BJ (cell line): Measurements from ENCODE around the gene DNAJC28. TPM values are rescaled to one million over a fixed set of nuclear protein-coding genes. Genes with fewer than 3 reads are reported as not detected.
A peak's percentile ranks its signal among the peaks of the same experiment; 100 is the strongest.
"Not testable (repeated sequence)": the region's sequence is repeated elsewhere in the genome, so short reads cannot be mapped to it uniquely, and the experiment has no call there.

Experiments used
- CTCF ChIA-PET: fragments of 350-600 bp; formaldehyde crosslinking; extraction: SDS; loops from one replicate; lab custom pipeline; 2021; ENCODE audit warnings: antibody characterized with exemption, inconsistent platforms; lab: Yijun Ruan, JAX
- POLR2A ChIA-PET: fragments of 300-600 bp; sonication (Branson Sonifier 250); formaldehyde crosslinking; extraction: SDS; loops from one replicate; lab custom pipeline; 2021; ENCODE audit warnings: antibody characterized with exemption; lab: Charles Lee
- DNase-seq: peaks from one replicate; pipeline ENCODE4 v3.0.0-alpha.2; 2011; ENCODE audit warnings: low read depth
- H3K27me3 ChIP-seq: 2 replicates; pipeline ENCODE4 v1.6.0; 2011; ENCODE audit warnings: low read length; ENCODE audit not compliant: control insufficient read depth, insufficient read depth
- H3K36me3 ChIP-seq: 2 replicates; pipeline ENCODE4 v1.5.1; 2011; ENCODE audit warnings: low read length; ENCODE audit not compliant: control insufficient read depth, insufficient read depth
- H3K4me3 ChIP-seq: 2 replicates; pipeline ENCODE4 v1.5.1; 2011; ENCODE audit warnings: low read depth, mild to moderate bottlenecking, control low read depth, low read length
- CTCF ChIP-seq: IDR thresholded peaks from 2 replicates; pipeline ENCODE4 v1.5.1; 2011; ENCODE audit warnings: low read depth, mild to moderate bottlenecking, control low read depth, inconsistent platforms, low read length, moderate library complexity; ENCODE audit not compliant: insufficient read depth
- polyA plus RNA-seq: library from polyadenylated mRNA; depleted of rRNA; stranded (reverse); fragments of >200 nt; gene quantifications from 2 replicates; pipeline ENCODE4 v1.2.3, GENCODE V29; 2011

The DNAJC28 gene
- polyA plus RNA-seq, 1 experiment: 0.38 TPM

DNA sequence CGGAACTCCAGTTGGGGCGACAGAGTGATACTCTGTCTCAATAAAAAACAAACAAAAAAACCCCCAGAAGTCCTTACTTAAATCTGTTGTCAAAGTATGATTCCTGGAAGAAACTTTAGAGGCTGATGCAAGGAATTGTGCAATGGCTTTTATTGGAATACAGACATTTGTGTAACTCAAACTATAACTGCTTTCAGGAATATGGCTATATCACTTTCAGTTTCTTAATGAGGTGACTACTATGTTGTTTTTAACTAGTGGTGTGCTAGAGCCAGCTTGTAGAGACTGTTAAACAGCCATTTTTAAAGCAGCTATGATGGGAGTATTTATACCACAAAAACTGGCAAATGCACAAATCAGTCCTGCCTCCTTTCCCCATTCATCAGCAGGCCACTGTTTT lies 22.7 kb upstream of the DNAJC28 start:
- no peak for TF ChIP-seq CTCF
- ChIA-PET CTCF (interaction anchor here (0.8 to 1.0 kb wide), 2 partner anchors 15 to 55 kb away, joined by 3 read pairs; no protein-coding TSS in a partner anchor), POLR2A (no interaction called here)
- H3K36me3 ChIP-seq: peaks cover 9% of the 10 kb centered on the region
- peak; percentile 34 for DNase-seq
- no peak overlapping the region for H3K4me3 ChIP-seq
- H3K27me3 ChIP-seq: no peaks in the 10 kb centered on the region

- TF ChIP-seq CTCF: no peak
- Histone ChIP-seq H3K36me3 (peaks cover 5% of the 10 kb centered on the region), H3K27me3 (no peaks in the 10 kb centered on the region), H3K4me3 (no peak overlapping the region)
- no peak for DNase-seq
- ChIA-PET POLR2A (no interaction called here), CTCF (no interaction called here)
Measured at GRCh38 chr21:33512481-33512880, 21.0 kb upstream of the DNAJC28 start.

GRCh38 chr21:33511639-33512038 lies 20.1 kb upstream of the DNAJC28 start:
- TF ChIP-seq CTCF: no peak
- ChIA-PET POLR2A (no interaction called here), CTCF (no interaction called here)
- H3K27me3 ChIP-seq: no peaks in the 10 kb centered on the region
- DNase-seq: no peak
- H3K36me3 ChIP-seq: peaks cover 5% of the 10 kb centered on the region
- no peak overlapping the region for H3K4me3 ChIP-seq

DNA sequence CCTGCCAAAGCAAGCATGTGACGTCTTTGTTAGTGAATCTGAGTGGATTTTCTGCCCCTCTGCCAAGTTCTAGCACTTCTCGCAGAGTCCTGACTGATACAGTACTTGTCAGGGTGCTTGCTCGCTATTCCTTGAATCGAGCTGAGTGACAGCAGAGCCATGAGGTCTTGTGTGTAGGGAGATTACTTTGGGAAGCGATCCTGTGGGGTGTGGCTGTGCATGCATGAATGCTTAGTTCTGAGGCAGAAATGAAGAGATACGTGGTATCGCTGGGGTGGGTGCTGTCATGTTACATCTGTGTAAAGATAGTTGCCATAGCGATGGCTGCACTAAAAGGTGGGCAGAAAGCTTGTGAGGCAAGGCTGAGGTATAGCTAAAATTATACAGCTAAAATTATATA lies 19.3 kb upstream of the DNAJC28 start:
- H3K36me3 ChIP-seq: peaks cover 6% of the 10 kb centered on the region
- TF ChIP-seq CTCF: no peak
- no peak overlapping the region for H3K4me3 ChIP-seq
- H3K27me3 ChIP-seq: no peaks in the 10 kb centered on the region
- DNase-seq: no peak
- POLR2A ChIA-PET: no interaction called here
- CTCF ChIA-PET: no interaction called here

- H3K27me3 ChIP-seq, DNase-seq, CTCF ChIA-PET, H3K4me3 ChIP-seq, POLR2A ChIA-PET, H3K36me3 ChIP-seq: not testable (repeated sequence)
Measured at GRCh38 chr21:33507003-33507402, 15.5 kb upstream of the DNAJC28 start.

DNA sequence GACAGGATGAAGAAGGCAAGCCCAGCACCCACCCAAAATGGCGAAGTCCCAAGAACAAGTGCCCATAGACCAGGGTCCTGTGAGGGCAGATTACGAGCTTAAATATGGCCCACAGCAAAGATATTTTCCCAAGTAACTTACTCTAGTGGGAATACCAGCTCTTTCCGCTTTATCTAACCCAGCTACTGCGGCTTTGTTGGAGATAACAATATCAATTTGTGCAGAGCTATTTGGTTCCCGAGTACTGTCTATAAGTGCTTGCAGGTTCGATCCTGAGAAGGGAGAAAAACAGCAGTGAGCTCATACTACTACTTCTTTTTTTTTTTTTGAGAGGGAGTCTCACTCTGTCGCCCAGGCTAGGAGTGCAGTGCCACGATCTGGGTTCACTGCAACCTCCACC lies 14.3 kb upstream of the DNAJC28 start:
- Histone ChIP-seq H3K4me3 (no peak overlapping the region), H3K36me3 (peaks cover 5% of the 10 kb centered on the region), H3K27me3 (no peaks in the 10 kb centered on the region)
- CTCF ChIA-PET: interaction anchor here (1.0 kb wide), 1 partner anchor 12 kb away, joined by 3 read pairs; no protein-coding TSS in a partner anchor
- POLR2A ChIA-PET: no interaction called here
- no peak for DNase-seq
- TF ChIP-seq CTCF: no peak
